Measurements from ENCODE around the gene ACTMAP.

Gene ACTMAP

GRCh38 chr19:40692212-40692551 lies 58.1 kb downstream of the ACTMAP start:
- no peak for DNase-seq

- no peak for DNase-seq
These were observed 58.7 kb downstream of the ACTMAP start for GRCh38 chr19:40691421-40692211.
